NCI-H526 (cell line): Measurements from ENCODE around the gene PPP2R1B.
"Not testable (repeated sequence)": the region's sequence is repeated elsewhere in the genome, so short reads cannot be mapped to it uniquely, and the experiment has no call there.

Experiments
- DNase-seq, 2 experiments: peaks; one replicate each; lab custom pipeline; 2025; lab: John Stamatoyannopoulos, UW

The PPP2R1B gene

DNA sequence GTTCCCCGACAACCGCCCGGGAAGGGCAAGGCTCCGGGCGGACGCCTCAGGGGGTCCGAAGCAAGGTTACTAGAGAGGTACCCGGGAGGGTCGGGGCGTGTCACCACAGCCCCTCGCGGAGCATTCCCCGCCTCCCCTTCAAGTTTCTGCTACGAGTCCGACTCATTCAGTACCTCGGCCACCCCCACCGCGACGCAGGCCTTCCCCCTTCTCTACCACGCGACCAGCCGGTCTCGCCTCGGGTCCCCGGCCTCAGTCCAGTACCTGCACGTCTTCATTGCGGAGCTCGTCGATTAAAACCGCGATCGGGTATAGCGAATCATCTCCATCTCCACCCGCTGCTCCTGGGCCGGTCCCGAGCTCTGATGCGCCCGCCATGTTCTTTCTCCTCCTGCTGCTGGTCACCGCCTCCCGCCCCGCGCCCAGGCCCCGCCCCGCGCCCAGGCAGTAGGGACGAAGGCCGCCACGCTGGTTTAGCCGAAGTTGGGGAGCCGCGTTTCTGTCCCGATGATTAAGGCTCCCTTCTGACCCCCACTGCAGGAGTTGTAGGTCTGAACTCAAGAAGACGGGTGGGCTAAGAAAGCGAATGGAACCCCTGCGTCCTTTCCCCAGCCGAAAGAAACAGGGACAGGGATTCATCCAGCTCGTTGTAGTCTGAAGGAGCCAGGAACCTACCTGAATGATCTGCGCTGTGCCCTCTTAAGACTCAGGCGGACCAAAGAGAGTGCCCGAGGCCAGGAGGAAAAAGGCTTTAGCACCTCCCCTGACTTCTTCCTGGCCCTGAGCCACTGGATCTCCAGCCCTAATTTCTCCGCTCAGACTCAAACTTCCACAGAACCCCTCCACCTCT is at the start of gene PPP2R1B:
Gene PPP2R1B, minus strand, starts transcription at position 406 of the 850 bp plus-strand sequence. Its CDS starts 28 bp downstream, at position 378.
- DNase-seq, result peak; percentile 82 to 93

DNA sequence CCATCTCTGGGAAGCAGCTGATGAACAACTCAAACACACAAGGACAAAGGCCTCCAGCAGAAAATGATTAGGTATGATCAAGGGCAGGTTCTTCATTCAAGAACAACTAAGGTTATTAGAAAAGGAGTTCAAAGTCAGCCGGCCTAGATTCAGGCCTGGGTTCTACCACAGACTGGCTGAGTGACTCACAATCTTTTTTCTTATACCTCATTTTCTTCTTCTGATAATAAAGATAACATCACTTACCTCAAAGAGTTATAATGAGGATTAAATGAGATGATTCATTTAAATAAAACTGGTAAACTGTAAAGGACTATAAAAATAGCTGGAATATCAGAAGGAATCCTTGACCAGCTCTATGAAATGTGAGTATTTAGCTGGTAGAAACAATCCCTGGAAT is 49.3 kb upstream of the PPP2R1B start:
- DNase-seq, result no peak

DNA sequence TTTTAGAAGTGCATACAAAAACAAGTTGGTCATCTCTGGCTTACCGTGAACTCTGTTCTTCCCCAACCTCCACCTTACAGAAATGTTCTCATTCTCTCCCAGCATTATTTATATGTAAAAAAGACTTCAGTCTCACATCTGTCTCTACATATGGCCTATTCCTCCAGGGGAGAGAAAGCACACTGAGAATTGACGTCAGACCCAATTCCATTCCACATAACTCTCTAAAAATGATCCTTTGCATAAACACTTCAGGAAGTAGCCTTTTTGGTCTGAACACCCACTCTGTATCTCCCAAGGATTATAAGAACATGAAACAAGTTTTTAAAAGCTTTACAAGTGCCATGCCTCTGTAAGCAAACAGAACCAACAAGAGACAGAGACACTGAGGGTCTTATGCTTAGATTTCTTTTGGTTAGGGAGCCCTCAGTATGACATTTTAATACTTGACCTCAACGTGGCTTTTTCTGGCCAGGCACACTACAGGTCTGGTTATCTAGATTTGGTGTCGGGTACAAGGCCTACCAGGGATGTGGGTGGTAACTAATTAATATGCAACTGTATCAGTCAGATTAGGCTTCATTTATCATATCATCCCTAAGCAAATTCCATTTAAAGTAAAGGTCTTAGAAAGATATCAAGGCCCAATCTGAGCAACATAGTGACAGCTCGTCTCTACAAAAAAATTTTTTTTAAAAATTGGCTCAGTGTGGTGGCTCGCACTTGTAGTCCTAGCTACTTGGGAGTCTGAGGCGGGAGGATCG is 48.5 kb upstream of the PPP2R1B start:
- no peak for DNase-seq

DNA sequence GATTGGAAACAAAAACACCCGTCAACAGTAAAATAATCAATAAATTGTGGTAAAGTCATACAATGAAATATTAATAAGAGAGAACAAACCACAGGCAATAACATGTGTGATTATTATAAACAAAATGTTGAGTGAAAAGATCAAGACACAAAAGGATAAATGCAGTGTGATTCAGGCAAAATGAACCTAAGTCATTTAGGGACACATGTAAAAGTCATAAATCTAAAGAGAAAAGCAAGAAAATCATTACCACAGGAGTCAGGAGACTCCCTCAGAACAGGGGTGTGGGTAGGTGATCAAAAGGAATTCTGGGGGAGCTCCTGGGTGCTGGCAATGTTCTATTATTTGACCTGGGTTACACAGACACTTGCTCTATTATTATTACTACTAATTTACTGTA is 47.9 kb upstream of the PPP2R1B start:
- DNase-seq, result no peak

DNA sequence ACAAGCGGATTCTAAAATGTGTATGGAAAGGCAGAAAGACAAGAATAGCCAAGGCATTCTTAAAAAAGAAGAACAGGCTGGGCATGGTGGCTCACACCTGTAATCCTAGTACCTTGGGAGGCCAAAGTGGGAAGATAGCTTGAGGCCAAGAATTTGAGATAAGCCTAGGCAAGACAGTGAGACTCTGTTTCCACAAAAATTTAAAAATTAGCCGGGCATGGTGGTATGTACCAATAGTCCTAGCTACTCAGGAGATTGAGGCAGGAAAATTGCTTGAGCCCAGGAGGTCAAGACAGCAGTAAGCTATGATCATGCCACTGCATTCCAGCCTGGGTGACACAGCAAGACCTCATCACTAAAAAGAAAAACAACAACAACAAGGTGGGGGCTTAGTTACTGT is 46.0 kb upstream of the PPP2R1B start:
- no peak for DNase-seq

DNA sequence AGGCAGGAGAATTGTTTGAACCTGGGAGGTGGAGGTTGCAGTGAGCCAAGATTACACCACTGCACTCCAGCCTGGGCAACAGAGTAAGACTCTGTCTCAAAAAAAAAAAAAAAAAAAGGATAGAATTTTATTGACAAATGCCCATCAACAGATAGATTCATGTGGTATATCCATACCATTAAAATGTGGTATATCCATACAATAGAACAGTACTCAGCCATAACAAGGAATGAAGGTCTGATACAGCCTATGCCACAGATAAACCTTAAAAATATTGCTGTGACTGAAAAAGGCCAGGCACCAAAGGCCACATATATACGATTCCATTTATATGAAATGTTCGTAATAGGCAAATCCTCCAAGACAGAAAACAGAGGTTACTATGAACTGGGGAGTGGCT is 45.3 kb upstream of the PPP2R1B start:
- no peak for DNase-seq

DNA sequence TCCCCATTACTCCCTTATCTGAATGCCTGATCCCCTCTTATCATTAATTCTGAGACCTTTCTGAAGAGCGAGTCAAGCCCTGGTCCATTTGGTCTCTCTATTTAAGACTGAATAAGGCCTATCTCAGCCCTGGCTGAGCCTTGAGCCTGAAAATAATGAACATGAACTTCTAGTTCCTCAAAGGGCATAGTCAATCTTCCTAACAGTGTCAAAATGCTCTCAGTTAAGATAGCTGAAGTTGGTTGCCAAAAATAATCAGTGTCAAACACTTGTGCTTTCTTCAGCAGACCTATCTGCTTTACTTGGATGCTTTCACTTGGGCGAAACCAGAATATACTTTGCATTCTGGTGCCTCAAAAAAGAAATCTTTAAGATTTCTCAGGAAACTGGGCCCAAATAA is 42.6 kb upstream of the PPP2R1B start:
- no peak for DNase-seq

DNA sequence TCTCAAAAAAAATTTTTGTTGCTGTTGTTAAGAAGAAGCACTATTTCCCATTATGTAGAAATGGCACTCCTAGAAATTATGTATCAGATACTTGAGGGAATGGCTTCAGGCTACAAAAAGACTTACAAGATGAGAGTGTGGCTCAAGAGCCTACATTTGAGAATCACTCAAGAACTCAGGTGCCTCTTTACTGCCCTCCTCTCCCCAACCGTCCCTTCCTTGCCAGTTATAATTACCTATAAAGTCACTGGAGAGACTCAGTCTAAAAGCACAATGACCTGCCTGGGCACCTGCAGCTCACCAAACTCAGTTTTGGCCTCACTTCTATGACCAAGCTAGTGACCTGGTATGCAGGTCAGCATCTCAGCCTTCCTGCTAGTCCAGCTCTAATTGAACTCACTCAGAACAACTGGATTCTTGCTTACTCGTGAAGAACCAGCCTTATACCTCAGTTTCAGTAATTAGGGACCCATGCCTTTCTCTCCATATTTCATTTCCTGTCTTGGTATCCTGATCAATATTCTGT is 41.9 kb upstream of the PPP2R1B start:
- DNase-seq, result no peak

DNA sequence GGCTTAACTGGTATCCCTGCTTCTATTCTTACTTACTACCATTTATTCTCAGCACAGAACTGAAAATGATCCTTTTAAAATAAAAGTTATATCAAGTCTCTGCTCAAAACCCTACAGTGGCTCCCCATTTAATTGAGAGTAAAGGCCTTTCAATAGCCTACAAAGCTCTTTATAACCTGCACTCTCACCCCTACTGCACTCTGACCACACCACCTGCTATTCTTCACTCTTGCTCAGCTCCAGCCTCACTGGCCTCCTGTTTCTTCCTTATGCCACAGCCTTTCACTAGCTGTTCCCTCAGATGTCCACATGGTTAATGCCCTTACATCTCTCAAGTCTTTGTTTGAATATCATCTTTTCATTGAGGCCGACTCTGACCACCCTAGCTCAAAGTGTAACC is 40.9 kb upstream of the PPP2R1B start:
- DNase-seq, result no peak

DNA sequence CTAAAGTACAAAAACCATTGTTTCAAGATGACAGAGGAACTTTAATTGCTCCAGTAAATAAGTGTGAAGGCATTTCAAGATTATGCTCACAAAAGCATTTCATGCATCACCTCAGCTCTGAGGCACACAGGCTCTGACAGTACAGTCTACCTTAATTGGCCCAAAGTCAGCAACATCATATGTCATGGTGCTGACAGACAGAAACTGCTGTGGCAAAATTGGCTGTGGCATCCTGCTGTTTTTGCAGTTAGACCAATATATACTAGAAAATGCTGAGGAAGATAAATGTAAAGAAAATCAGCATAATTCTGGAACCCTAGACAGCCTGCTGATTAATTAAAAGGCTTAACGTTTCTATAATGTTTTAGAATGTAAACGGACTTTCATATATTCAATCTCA is 34.9 kb upstream of the PPP2R1B start:
- DNase-seq, result no peak

DNA sequence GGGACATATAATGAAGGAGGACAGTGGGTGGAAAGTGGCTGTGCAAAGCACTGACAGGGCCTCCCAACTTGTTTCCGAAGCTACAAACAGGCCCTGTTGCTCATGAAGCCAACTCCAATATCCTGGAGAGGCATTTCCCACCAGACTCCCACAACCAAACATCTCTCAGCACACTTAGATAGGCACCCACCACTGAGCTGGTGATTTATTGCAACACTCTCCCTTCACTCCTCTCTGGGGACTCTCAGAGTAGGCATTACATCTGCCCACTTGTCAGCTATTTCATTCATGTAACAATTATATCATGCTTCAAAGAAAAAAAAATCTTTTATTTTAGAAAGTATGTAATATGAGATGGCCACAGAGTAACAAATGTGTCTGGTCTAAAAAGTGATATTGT is 32.1 kb upstream of the PPP2R1B start:
- DNase-seq, result no peak

DNA sequence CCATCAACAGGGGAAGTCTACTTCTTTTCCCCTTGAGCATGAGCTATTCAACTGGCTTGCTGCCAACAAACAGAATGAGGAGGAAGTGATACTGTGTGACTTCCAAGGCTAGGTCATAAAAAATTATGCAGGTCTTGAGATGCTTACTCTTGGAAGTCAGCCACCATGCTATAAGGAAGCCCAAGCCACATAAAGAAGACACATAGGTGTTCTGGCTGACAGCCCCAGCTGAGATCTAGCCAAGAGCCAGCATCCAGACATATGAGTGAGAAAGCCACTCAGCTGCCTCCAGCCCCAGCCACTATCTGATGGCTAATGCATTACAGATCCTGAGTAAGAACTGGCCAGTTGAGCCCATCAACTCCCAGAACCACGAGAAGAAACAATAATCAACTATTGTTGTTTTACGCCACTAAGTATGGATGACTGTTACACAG is 31.0 kb upstream of the PPP2R1B start:
- DNase-seq, result no peak

DNA sequence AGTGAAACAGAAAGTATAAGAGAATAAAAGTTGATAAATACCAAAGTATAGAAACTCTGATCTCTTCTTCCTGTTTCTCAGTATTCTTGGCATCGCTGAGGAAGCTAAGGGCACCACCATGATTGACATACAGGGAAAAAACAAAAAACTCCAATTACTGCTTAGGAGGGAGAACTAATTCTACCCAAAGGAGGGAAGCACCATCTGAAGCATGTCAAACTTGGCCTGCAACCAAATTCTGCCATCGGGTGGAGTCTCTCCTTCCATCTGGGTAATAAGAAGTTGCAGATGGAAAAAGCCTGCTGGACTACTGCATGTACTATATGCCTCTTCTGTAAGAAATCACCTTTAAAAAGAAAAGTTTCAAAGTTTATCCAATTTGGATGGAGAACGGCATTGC is 30.5 kb upstream of the PPP2R1B start:
- no peak for DNase-seq

DNA sequence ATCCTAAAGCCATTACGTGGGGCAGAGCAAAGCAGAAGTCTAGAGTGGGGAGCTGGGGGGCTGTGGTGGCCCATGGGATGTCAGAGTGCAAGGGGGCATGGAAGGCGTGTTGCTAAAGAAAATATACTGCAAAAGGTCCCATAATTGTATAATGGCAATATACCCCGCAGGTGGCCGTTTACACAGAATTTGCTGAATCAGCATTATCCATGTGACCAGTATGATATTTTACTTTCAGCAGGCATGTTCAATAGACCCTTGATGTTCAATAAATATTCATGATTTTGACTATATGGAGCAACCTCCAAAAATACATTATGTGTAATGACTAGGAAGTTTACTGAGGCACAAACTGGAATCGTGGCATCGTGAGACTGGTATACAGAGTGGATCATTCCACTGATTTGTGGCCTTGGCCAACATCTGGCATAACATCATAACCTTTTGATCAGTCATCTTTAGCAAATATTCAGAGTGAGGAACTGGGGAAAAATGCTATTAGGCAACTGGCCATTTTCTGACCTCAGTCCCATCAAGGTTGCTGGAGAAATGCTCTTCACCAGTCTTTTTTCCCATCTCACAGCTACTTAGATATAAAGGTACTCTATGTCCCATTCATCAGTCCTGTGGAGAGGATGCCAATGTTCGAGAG is 29.3 kb upstream of the PPP2R1B start:
- DNase-seq, result no peak

DNA sequence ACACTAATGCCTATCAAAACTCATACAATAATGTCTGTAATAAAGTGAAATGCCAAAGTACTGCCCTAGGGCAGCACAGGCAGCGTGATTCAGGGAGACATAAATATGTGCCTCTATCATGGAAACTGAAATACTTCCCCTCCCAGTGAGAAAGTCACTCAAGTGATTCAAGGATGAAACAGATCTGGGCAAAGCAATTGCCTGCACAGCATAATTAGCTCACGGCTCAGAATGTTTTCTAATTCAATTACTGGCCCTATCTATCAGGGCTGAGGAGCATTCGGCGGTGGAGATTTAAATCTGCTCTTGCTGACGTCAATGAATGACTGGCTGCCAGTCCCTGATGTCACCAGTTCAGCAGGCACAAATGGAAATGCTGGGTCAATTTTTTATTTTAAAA is 27.7 kb upstream of the PPP2R1B start:
- no peak for DNase-seq

DNA sequence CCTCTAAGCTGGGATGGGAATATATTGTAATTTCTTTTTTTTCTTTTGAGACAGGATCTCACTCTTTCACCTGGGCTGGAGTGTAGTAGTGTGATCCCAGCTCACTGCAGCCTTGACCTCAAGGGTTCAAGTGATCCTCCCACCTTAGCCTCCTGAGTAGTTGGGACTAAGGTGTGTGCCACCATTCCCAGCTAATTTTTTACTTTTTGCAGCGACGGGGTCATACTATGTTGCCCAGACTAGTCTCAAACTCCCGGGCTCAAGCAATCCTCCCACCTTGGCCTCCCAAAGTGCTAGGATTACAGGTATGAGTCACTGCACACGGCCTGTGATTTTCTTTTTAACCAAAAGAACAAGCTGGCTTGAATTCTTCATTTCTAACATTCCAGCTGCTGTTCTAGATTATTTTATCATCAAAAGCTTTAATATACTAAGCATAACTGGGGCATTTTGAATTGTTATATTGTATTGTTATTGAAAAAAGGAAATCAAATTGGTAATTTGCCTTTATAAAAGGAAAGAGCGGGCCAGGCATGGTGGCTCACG is 26.8 kb upstream of the PPP2R1B start:
- no peak for DNase-seq

DNA sequence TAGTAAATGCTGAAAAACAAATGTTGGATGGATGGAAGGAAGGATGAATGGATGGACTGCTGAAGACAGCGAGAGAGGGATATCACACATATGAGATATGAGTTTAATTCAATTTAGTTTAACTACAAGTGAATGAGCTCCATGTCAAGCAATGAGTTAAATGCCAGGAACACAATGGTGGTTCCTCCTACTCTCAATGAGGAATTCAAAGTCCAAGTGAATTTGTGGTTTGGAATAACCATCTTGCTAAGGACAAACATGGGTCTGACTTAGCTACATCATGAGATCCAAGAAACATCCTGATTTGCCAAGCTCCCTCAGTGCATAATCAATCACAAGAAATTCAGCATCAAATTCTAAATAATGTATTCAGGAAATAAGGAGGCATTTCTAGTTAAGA is 26.1 kb upstream of the PPP2R1B start:
- no peak for DNase-seq

DNA sequence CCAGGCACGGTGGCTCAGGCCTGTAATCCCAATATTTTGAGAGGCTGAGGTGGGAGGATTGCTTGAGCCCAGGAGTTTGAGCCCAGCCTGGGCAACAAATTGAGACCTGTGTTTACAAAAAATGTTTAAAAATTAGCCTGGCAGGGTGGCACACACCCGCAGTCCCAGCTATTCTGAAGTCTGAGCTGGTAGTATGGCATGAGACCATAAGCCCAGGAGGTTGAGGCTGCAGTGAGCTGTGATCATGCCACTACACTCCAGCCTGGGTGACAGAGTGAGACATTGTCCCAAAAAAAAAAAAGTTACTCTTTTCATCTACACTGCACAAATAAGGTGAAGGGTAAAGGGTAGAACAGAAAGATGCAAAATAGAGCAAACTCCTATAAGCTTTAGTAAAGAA is 22.3 kb upstream of the PPP2R1B start:
- no peak for DNase-seq

DNA sequence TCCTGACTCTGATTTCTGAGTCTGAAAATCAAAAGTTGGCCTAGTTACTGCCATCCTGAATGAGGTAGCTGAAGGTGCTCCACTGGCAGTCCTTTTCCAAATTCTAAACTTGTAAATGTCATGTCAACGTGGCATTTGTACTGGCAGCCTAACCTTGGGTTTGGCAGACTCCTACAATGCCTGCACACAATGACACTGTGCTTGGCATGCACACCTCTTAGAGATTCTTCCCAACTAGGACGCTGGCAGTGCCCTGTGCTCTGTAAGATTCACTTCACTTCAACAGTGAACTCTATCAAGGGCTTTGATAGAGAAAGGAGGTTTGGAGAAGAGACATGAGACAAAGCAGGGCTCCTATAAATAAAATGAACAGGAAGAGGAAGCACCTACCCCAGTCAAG is 21.9 kb upstream of the PPP2R1B start:
- no peak for DNase-seq

DNA sequence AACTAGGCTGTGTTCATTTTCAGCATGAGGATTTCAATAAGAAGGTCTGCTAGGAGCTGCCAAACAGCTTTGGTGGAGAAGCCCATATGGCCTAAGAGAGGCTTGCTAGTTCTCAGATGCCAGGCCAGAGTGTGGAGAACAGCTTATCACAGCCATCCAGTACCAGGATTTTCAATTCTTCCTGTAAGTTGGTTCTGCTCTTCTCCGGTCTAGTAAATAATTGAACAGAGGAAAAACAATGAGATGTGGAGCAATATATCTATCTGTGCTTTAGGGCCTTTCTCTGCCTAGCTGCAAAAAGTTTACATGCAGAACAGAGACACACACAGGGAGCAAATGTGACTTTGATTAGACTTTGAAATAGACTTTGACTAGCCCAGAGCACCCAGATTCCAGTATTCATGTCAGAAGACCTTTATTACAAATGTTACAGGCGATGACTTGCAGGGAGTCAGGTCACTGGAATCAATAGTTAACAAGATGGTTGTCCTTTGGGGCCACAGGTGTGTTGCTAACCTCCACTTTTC is 19.8 kb upstream of the PPP2R1B start:
- no peak for DNase-seq

DNA sequence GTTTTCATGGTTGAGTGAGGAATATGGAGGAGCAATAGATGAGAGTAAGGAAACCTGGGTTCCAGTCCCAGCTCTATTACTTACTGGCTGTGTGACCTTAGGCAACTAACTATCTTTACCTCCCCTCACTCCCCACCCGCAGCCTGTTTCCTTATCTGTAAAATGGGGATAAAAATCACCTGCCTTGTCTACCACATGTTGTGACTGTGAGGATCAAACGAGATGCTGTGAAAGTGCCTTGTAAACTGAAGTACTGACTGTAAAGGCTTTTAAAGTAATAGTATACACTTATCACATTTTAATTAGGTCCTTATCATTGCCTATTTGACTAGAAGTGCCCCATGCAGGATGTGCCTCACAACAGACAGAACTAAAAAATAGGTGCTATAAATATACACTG is 18.9 kb upstream of the PPP2R1B start:
- DNase-seq, result no peak

DNA sequence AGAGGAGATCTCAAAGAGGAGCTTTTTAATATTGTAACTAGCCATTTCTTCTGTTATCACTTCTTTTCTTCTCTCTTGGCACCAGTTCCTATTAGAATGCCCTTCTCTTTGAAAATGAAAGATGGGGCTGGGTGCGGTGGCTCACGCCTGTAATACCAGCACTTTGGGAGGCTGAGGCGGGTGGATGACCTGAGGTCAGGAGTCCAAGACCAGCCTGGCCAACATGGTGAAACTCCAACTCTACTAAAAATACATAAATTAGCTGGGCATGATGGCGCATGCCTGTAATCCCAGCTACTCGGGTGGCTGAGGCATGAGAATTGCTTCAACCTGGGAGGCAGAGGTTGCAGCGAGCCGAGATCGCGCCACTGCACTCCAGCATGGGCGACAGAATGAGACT is 18.1 kb upstream of the PPP2R1B start:
- not testable (repeated sequence) for DNase-seq
